HepG2 (cell line): ENCODE measurements around the gene FAM111A. TPM values are rescaled to one million over a fixed set of nuclear protein-coding genes. Genes with fewer than 3 reads are reported as not detected.

Experiments
- ARID2 ChIP-seq: sonication (generic); formaldehyde crosslinking; IDR thresholded peaks from 2 replicates; pipeline ENCODE4 v1.8.1; 2022; ENCODE audit warnings: mild to moderate bottlenecking, missing genetic modification reagents, borderline replicate concordance
- ARNTL ChIP-seq: sonication (generic); formaldehyde crosslinking; IDR thresholded peaks from 2 replicates; pipeline ENCODE4 v1.4.0; 2020; ENCODE audit warnings: mild to moderate bottlenecking, missing genetic modification reagents
- GLI4 ChIP-seq: sonication (generic); formaldehyde crosslinking; IDR thresholded peaks from 2 replicates; pipeline ENCODE4 v1.5.1; 2020; ENCODE audit warnings: missing genetic modification reagents, mild to moderate bottlenecking, moderate library complexity, borderline replicate concordance
- HNRNPL ChIP-seq: fragments of 200-400 bp; formaldehyde crosslinking; IDR thresholded peaks from 2 replicates; pipeline ENCODE4 v1.6.1; 2017; ENCODE audit warnings: mild to moderate bottlenecking, low read depth, low read length
- SRSF4 ChIP-seq: fragments of 200-400 bp; formaldehyde crosslinking; IDR thresholded peaks from one replicate; pipeline ENCODE4 v1.6.1; 2018; ENCODE audit warnings: mild to moderate bottlenecking, low read depth, low read length, moderate library complexity; ENCODE audit not compliant: poor library complexity, severe bottlenecking
- ZNF589 ChIP-seq: sonication (generic); formaldehyde crosslinking; conservative IDR thresholded peaks from 2 replicates; pipeline ENCODE4 v1.8.0; 2022; ENCODE audit warnings: mild to moderate bottlenecking, moderate library complexity, missing genetic modification reagents
- polyA plus RNA-seq, 8 experiments: library from polyadenylated mRNA; depleted of rRNA in 3 of 8; stranded (reverse) in 7 of 8; unstranded in 1 of 8; fragments of >200 nt; fragmentation: Illumina TruSeq in 4 of 8; extraction: Trizol in 4 of 8; gene quantifications; 2 replicates each; pipeline versions ENCODE4 v1.2.1 to v1.2.3, GENCODE V29; 2011 to 2016; ENCODE audit warnings: low read depth in 4 of 8, missing spikeins in 1 of 8, mixed read lengths in 1 of 8; ENCODE audit not compliant: insufficient read depth in 1 of 8
- total RNA-seq, 5 experiments: library from RNA; depleted of rRNA; stranded (reverse); fragments of >200 nt; fragmentation: Illumina TruSeq; extraction: Trizol; gene quantifications; 2 replicates each; pipeline ENCODE4 v1.2.3, GENCODE V29; 2016; ENCODE audit warnings: low read depth in 1 of 5
- TF ChIP-seq, protein P1 (sequence below): sonication (generic); formaldehyde crosslinking; IDR thresholded peaks from 2 replicates; pipeline ENCODE4 v1.8.1; 2022; ENCODE audit warnings: low read depth, mild to moderate bottlenecking, missing genetic modification reagents
- TF ChIP-seq, protein P2 (sequence below): sonication (generic); formaldehyde crosslinking; IDR thresholded peaks from 2 replicates; pipeline ENCODE4; 2020; ENCODE audit warnings: missing genetic modification reagents, mild to moderate bottlenecking, borderline replicate concordance
- TF ChIP-seq, protein P3 (sequence below): sonication (generic); formaldehyde crosslinking; IDR thresholded peaks from 2 replicates; pipeline ENCODE4 v1.4.0; 2020; ENCODE audit warnings: mild to moderate bottlenecking, missing genetic modification reagents

Gene FAM111A
- total and polyA plus RNA-seq, 2 of the 13 experiments (the other 11 are each of a cell fraction or from before 2014, with no cell fraction given), result 3.2 to 13.5 TPM

DNA sequence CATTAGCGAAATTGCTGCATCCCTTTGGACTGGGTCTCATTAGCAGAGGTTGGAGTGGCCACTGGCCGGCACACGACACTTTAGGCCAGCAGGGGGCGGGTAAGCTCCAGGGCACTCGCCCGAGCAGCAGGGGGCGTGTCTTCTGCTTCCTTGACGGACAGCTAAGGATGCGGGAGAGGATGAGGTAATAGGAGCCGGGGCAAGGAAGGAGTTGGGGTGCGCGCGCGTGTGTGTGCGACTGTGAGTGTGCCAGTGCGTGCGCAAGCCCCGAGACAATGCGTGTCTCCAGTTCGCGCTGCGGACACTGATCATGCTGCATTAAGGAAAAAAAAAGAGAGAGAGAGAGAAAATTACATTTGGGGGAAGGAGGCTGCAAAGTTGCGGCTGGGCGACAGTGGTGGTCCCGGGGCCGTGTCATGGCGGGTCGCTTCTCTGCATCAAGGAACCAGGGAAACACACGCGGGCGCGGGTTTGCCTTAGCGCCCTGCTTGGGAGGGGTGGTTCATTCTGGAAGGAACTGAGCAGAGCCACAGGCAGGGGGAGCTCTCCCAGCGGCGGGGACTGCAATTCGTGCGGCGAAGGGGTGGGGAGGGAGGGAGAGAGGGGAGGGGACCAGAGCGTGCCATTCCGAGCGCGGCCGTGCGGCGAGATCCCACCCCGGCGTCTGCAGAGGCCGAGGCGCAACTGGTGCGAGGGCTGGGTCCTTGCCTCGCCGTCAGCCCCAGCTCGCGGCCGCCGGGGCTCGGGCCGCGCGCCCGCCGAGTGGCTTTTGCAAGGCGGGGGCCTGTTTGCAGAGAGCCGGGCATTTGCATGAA, 29.1 kb downstream of the FAM111A start, which contains the start of gene DTX4 (continued):
- TF ChIP-seq ARID2, result 0 out of 2 replicates have a peak, but pooled peaks have one; percentile 2
- TF ChIP-seq, protein P1, sequence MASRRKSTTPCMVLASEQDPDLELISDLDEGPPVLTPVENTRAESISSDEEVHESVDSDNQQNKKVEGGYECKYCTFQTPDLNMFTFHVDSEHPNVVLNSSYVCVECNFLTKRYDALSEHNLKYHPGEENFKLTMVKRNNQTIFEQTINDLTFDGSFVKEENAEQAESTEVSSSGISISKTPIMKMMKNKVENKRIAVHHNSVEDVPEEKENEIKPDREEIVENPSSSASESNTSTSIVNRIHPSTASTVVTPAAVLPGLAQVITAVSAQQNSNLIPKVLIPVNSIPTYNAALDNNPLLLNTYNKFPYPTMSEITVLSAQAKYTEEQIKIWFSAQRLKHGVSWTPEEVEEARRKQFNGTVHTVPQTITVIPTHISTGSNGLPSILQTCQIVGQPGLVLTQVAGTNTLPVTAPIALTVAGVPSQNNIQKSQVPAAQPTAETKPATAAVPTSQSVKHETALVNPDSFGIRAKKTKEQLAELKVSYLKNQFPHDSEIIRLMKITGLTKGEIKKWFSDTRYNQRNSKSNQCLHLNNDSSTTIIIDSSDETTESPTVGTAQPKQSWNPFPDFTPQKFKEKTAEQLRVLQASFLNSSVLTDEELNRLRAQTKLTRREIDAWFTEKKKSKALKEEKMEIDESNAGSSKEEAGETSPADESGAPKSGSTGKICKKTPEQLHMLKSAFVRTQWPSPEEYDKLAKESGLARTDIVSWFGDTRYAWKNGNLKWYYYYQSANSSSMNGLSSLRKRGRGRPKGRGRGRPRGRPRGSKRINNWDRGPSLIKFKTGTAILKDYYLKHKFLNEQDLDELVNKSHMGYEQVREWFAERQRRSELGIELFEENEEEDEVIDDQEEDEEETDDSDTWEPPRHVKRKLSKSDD (CRISPR knock-in tag), result 0 out of 2 replicates have a peak, but pooled peaks have one; percentile 46
- TF ChIP-seq ARNTL, result no peak
- no peak for TF ChIP-seq HNRNPL
- TF ChIP-seq, protein P2, sequence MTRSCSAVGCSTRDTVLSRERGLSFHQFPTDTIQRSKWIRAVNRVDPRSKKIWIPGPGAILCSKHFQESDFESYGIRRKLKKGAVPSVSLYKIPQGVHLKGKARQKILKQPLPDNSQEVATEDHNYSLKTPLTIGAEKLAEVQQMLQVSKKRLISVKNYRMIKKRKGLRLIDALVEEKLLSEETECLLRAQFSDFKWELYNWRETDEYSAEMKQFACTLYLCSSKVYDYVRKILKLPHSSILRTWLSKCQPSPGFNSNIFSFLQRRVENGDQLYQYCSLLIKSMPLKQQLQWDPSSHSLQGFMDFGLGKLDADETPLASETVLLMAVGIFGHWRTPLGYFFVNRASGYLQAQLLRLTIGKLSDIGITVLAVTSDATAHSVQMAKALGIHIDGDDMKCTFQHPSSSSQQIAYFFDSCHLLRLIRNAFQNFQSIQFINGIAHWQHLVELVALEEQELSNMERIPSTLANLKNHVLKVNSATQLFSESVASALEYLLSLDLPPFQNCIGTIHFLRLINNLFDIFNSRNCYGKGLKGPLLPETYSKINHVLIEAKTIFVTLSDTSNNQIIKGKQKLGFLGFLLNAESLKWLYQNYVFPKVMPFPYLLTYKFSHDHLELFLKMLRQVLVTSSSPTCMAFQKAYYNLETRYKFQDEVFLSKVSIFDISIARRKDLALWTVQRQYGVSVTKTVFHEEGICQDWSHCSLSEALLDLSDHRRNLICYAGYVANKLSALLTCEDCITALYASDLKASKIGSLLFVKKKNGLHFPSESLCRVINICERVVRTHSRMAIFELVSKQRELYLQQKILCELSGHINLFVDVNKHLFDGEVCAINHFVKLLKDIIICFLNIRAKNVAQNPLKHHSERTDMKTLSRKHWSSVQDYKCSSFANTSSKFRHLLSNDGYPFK (CRISPR knock-in tag), result peak; percentile 45; the same call in 1 of the 2 replicates
- TF ChIP-seq, protein P3, sequence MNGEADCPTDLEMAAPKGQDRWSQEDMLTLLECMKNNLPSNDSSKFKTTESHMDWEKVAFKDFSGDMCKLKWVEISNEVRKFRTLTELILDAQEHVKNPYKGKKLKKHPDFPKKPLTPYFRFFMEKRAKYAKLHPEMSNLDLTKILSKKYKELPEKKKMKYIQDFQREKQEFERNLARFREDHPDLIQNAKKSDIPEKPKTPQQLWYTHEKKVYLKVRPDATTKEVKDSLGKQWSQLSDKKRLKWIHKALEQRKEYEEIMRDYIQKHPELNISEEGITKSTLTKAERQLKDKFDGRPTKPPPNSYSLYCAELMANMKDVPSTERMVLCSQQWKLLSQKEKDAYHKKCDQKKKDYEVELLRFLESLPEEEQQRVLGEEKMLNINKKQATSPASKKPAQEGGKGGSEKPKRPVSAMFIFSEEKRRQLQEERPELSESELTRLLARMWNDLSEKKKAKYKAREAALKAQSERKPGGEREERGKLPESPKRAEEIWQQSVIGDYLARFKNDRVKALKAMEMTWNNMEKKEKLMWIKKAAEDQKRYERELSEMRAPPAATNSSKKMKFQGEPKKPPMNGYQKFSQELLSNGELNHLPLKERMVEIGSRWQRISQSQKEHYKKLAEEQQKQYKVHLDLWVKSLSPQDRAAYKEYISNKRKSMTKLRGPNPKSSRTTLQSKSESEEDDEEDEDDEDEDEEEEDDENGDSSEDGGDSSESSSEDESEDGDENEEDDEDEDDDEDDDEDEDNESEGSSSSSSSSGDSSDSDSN (CRISPR knock-in tag), result no peak
- no peak for TF ChIP-seq GLI4 (CRISPR knock-in tag)
- no peak for TF ChIP-seq ZNF589
- no peak for TF ChIP-seq SRSF4
- TF ChIP-seq, all 625 proteins: peak for 139
